GM21367 (cell line): ENCODE measurements around the gene ARID3B.
"Not testable (repeated sequence)": the region's sequence is repeated elsewhere in the genome, so short reads cannot be mapped to it uniquely, and the experiment has no call there.

ENCODE experiments used
- ATAC-seq: cut with Tn5 transposase; IDR thresholded peaks from one replicate; pipeline ENCODE4 v1.9.1; 2021; ENCODE audit not compliant: unreplicated experiment

Gene ARID3B

GRCh38 chr15:74564182-74564581 is 23.2 kb downstream of the ARID3B start:
- ATAC-seq, result no peak

- ATAC-seq, result no peak
These were observed 24.5 kb downstream of the ARID3B start for GRCh38 chr15:74565381-74566085.

GRCh38 chr15:74568594-74568993 is 27.6 kb downstream of the ARID3B start:
- no peak for ATAC-seq

- no peak for ATAC-seq
These were observed 28.7 kb downstream of the ARID3B start for GRCh38 chr15:74569731-74570070.

- ATAC-seq, result no peak
These were observed 30.2 kb downstream of the ARID3B start for GRCh38 chr15:74571191-74571590.

GRCh38 chr15:74573987-74574386 is 33.0 kb downstream of the ARID3B start:
- ATAC-seq, result no peak

- ATAC-seq, result no peak
These were observed 37.5 kb downstream of the ARID3B start for GRCh38 chr15:74578496-74578994.

GRCh38 chr15:74579001-74579400 is 38.0 kb downstream of the ARID3B start:
- ATAC-seq, result no peak

GRCh38 chr15:74580538-74581350 is 39.7 kb downstream of the ARID3B start:
- ATAC-seq, result no peak

GRCh38 chr15:74584204-74584603 is 43.2 kb downstream of the ARID3B start:
- ATAC-seq, result no peak

- ATAC-seq, result no peak
These were observed 43.8 kb downstream of the ARID3B start for GRCh38 chr15:74584779-74585178.

- no peak for ATAC-seq
These were observed 44.2 kb downstream of the ARID3B start for GRCh38 chr15:74585191-74585590.

GRCh38 chr15:74585857-74586256 is 44.8 kb downstream of the ARID3B start:
- no peak for ATAC-seq

- ATAC-seq, result no peak
These were observed 48.8 kb downstream of the ARID3B start for GRCh38 chr15:74589826-74590225.

- no peak for ATAC-seq
These were observed 51.2 kb downstream of the ARID3B start for GRCh38 chr15:74592222-74592621.

- ATAC-seq, result no peak
These were observed 52.1 kb downstream of the ARID3B start for GRCh38 chr15:74593122-74593521.

GRCh38 chr15:74594455-74594854 is 53.4 kb downstream of the ARID3B start:
- no peak for ATAC-seq

- no peak for ATAC-seq
These were observed 54.3 kb downstream of the ARID3B start for GRCh38 chr15:74595271-74595670.

GRCh38 chr15:74596736-74597135 is 55.7 kb downstream of the ARID3B start:
- ATAC-seq, result not testable (repeated sequence)

- ATAC-seq, result not testable (repeated sequence)
These were observed 56.2 kb downstream of the ARID3B start for GRCh38 chr15:74597146-74597705.

GRCh38 chr15:74598126-74598842 is 57.3 kb downstream of the ARID3B start:
- peak; percentile 80 for ATAC-seq
